SH-SY5Y (cell line): ENCODE measurements around the gene TP53I11.

Experiments used
- GATA2 ChIP-seq: IDR thresholded peaks from 2 replicates; pipeline ENCODE4 v1.6.1; 2011; ENCODE audit warnings: mild to moderate bottlenecking, low read depth, low read length
- GATA3 ChIP-seq: IDR thresholded peaks from 2 replicates; pipeline ENCODE4 v1.6.1; 2011; ENCODE audit warnings: low read depth, mild to moderate bottlenecking, low read length, moderate library complexity

TP53I11 gene

GRCh38 chr11:44985721-44986120, 35.0 kb upstream of the TP53I11 start:
- TF ChIP-seq GATA3 (no peak), GATA2 (no peak)

- no peak for TF ChIP-seq GATA2
- no peak for TF ChIP-seq GATA3
Measured at GRCh38 chr11:44983786-44984185, 33.1 kb upstream of the TP53I11 start.

- TF ChIP-seq GATA3 (no peak), GATA2 (no peak)
Measured at GRCh38 chr11:44982496-44983062, 31.9 kb upstream of the TP53I11 start.

DNA sequence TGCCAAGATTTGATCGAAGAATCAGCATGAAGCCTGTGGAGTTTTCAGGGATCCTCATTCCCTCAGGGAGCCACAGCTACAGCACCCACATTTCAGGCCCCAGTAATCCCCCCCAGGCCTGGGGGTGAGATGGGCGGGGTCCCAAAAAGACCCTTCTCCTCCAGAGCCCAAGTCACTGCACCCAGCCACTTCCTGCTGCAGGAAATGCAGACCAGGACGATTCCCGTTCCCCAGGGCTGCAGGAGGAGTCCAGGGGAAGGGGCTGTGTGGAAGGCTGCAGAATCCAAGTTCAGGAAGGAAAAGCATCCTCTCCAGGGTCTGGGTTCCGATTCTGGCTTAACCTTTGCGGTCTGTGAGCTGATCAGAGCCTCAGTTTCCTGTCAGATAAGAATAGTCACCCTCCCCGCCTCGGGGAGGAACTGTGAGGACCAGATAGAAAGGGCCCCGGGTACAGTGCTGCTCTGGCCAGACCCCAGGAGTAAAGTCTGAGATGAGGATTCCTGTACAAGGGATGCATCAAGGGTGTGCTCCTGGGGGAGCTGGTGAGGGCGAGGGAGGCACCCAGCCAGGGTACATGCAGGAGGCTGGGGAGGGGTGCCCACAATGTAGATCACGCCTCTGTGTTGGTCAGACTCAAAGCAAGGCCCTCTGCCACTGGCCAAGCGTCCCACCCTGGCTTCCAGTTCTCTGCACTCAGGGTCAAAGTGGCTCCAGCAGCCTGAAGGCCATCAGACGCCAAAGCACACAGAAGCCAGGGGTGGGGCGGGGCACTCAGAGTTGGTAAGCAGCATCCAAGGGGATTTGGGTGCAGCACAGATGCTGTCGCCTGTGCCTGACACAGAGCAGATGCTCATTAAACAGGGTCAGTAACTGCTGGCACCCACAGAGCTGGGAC, 30.1 kb upstream of the TP53I11 start:
- no peak for TF ChIP-seq GATA2

- no peak for TF ChIP-seq GATA3
- TF ChIP-seq GATA2, result no peak
Measured at GRCh38 chr11:44979543-44980399, 29.1 kb upstream of the TP53I11 start.

DNA sequence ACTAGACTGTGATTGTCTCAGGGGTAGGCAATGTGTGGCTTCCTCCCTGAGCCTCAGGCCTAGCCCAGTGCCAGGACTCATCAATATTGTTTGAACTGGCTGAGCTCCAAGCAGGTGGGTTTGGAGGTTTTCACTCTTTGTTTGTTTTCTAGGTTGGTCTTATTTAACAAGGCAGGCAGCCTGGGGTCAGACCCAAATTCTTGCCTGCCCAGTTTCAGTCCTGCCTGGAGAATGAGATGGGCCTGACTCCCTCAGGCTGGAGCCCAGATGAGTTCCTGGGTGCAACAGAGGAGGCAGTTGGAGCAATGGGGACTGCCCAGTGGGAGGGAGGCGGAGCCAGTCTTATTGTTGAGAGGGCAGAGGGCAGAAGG, 28.3 kb upstream of the TP53I11 start:
- TF ChIP-seq GATA3 (no peak), GATA2 (no peak)

- TF ChIP-seq GATA3 (no peak), GATA2 (no peak)
Measured at GRCh38 chr11:44978274-44978960, 27.7 kb upstream of the TP53I11 start.

- TF ChIP-seq GATA3 (no peak), GATA2 (no peak)
Measured at GRCh38 chr11:44977493-44977984, 26.9 kb upstream of the TP53I11 start.

DNA sequence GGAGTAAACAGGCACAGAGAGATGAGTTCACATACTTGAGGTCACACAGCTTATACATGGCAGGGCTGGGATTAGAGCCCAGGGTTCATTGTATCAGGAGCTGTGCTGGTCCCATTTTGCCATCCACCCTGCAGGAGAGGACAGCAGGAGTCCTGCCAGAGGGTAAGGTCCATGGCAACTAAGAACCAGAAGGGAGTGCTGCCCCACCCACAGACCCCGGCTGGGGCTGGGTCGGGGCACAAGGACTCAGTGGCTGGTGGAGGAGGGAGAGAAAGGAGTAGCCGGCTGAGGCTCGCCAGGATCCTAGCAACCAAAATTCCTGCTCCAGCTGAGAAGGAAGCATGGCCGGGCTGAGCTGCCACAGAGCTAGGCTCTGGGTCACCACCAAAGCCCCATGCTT, 25.9 kb upstream of the TP53I11 start:
- TF ChIP-seq GATA3 (no peak), GATA2 (no peak)

DNA sequence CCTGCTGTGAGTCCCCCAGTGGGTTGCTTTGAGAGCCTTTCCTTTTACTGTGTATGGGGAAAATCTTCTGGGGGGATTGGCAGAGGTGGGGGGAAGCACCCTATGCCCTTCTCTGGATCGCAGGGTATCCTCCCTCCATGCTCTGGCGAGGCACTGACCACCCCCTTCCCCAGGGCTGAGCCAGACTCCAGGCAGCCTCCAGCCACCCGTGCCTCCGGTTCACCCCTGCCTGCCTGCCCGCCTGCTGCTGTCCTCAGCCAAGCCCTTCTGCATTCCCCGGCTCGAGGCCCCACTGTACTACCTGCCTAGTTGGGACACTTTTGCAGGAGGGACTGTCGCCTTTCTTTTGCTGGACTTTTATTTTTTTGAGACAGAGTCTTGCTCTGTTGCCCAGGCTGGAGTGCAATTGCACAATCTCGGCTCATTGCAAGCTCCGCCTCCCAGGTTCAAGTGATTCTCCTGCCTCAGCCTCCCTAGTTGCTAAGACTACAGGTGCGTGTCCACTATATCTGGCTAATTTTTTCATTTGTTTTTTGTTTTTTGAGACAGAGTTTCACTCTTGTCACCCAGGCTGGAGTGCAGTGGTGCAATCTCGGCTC, 23.8 kb upstream of the TP53I11 start:
- no peak for TF ChIP-seq GATA3
- TF ChIP-seq GATA2, result no peak

GRCh38 chr11:44973632-44974401, 23.1 kb upstream of the TP53I11 start:
- TF ChIP-seq GATA3 (no peak), GATA2 (no peak)

GRCh38 chr11:44972746-44973435, 22.2 kb upstream of the TP53I11 start:
- TF ChIP-seq GATA2 (no peak), GATA3 (no peak)
